Suprapubic skin (tissue), 4 donors: ENCODE results near the gene PGAP3. TPM values are rescaled to one million over a fixed set of nuclear protein-coding genes. Genes with fewer than 3 reads are reported as not detected.

ENCODE experiments used
- DNase-seq, 2 donors: peaks; one replicate each; pipeline ENCODE4 v3.0.0-alpha.2; 2019; ENCODE audit warnings: low spot score in 2 of 2
- H3K27ac ChIP-seq: fragments of 200-600 bp; sonication (generic); one replicate; pipeline ENCODE4 v1.5.1; 2019
- H3K27me3 ChIP-seq: fragments of 200-600 bp; sonication (generic); one replicate; pipeline ENCODE4 v1.5.1; 2019
- H3K36me3 ChIP-seq: fragments of 200-600 bp; sonication (generic); one replicate; pipeline ENCODE4 v1.5.1; 2019
- H3K4me1 ChIP-seq: fragments of 200-600 bp; sonication (generic); one replicate; pipeline ENCODE4 v1.5.1; 2019
- H3K4me3 ChIP-seq: fragments of 200-600 bp; sonication (generic); one replicate; pipeline ENCODE4 v1.5.1; 2019; ENCODE audit warnings: mild to moderate bottlenecking
- H3K9me3 ChIP-seq: fragments of 200-600 bp; sonication (generic); one replicate; pipeline ENCODE4 v1.5.1; 2019
- EP300 ChIP-seq: sonication (generic); formaldehyde crosslinking; IDR thresholded peaks from one replicate; pipeline ENCODE4 v1.6.1; 2017; ENCODE audit warnings: antibody characterized with exemption
- POLR2A ChIP-seq, 2 donors: fragments of 450-650 bp; IDR thresholded peaks; one replicate each; pipeline ENCODE4 v1.6.1; 2017; ENCODE audit warnings: antibody characterized with exemption in 2 of 2, mild to moderate bottlenecking in 2 of 2, moderate library complexity in 2 of 2
- POLR2AphosphoS5 ChIP-seq, 3 donors: sonication (generic); formaldehyde crosslinking; IDR thresholded peaks; one replicate each; pipeline ENCODE4 v1.6.1; 2017; ENCODE audit warnings: antibody characterized with exemption in 3 of 3
- WGBS: methylation state at CpG from one replicate; pipeline ENCODE4 v1.1.5; 2018; 5-methylcytosine and 5-hydroxymethylcytosine counted together
- total RNA-seq, 4 donors: library from RNA; depleted of rRNA; stranded (reverse); fragments of >200 nt; gene quantifications; one replicate each; pipeline ENCODE4 v1.1.0, GENCODE V29; 2016
- TF ChIP-seq, protein P1 (sequence below), 2 donors: fragments of 200-600 bp in 1 of 2; fragments of 450-650 bp in 1 of 2; sonication (generic) in 1 of 2; IDR thresholded peaks; one replicate each; pipeline ENCODE4 v1.5.1; 2016 to 2019; ENCODE audit warnings: antibody characterized with exemption in 2 of 2, mild to moderate bottlenecking in 1 of 2, moderate library complexity in 1 of 2

Gene PGAP3
- total RNA-seq, 4 donors from 2014 or later, result 25.7 to 41.5 (median 32.7) TPM

DNA sequence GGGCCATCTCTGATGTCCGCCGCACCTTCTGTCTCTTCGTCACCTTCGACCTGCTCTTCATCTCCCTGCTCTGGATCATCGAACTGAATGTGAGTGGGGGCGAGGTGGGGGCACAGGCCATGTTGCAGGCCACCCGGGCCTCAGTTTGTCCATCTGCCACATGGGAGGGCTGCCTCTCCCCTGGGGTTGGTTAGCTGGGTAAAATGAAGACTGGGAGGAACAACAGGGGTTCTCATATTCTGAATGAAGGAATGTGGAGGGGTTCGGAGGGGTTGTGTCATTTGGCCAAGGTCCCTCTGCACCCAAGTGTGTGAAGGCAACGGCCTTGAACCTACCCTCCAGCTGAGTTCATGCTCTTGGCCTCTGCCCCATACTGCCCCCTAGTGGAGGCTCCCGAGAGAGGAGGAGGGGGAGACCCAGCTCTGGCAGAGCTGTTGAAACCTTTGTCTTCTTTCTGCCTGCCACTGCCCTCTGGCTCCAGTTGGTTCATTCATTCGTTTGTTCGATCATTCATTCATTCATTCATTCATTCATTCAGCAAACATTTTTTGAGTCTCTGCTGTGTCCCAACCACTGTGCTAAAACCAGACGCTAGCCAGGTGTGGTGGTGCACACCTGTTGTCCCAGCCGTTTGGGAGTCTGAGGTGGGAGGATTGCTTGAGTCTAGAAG, 34.1 kb downstream of the PGAP3 start:
- Histone ChIP-seq H3K27ac (no peak overlapping the region), H3K36me3 (peaks cover 32% of the 10 kb centered on the region), H3K4me1 (peaks cover 25% of the 10 kb centered on the region), H3K9me3 (no peaks in the 10 kb centered on the region), H3K4me3 (no peak overlapping the region), H3K27me3 (no peaks in the 10 kb centered on the region)
- 68% methylated on average over 14 of the region's 14 CpGs for WGBS
- DNase-seq, result no peak
- no peak for TF ChIP-seq POLR2A (IDR thresholded peaks at IDR 0.05)
- TF ChIP-seq, protein P1, sequence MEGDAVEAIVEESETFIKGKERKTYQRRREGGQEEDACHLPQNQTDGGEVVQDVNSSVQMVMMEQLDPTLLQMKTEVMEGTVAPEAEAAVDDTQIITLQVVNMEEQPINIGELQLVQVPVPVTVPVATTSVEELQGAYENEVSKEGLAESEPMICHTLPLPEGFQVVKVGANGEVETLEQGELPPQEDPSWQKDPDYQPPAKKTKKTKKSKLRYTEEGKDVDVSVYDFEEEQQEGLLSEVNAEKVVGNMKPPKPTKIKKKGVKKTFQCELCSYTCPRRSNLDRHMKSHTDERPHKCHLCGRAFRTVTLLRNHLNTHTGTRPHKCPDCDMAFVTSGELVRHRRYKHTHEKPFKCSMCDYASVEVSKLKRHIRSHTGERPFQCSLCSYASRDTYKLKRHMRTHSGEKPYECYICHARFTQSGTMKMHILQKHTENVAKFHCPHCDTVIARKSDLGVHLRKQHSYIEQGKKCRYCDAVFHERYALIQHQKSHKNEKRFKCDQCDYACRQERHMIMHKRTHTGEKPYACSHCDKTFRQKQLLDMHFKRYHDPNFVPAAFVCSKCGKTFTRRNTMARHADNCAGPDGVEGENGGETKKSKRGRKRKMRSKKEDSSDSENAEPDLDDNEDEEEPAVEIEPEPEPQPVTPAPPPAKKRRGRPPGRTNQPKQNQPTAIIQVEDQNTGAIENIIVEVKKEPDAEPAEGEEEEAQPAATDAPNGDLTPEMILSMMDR (IDR thresholded peaks at IDR 0.05), result peak; percentile 61 to 79

DNA sequence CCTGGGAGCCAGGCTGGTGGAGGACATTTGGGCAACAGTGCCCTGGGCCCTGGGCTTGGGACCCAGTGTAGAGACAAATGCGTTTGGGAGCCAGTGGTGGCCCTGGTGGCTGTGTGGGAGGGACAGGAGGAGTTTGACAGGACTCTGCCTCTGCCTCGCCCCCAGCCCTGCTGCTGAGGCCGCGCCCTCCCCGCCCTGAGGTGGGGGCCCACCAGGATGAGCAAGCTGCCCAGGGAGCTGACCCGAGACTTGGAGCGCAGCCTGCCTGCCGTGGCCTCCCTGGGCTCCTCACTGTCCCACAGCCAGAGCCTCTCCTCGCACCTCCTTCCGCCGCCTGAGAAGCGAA, 34.6 kb downstream of the PGAP3 start:
- peaks cover 25% of the 10 kb centered on the region for H3K4me1 ChIP-seq
- no peak for DNase-seq
- H3K27ac ChIP-seq, result peak overlapping the region; percentile 28
- peaks cover 28% of the 10 kb centered on the region for H3K36me3 ChIP-seq
- WGBS, result 76% methylated on average over 8 of the region's 12 CpGs
- TF ChIP-seq, protein P1 (IDR thresholded peaks at IDR 0.05), result no peak
- no peak for TF ChIP-seq POLR2AphosphoS5 (IDR thresholded peaks at IDR 0.05)
- no peak for TF ChIP-seq POLR2A (IDR thresholded peaks at IDR 0.05)
- TF ChIP-seq EP300, result no peak
- H3K27me3 ChIP-seq, result no peaks in the 10 kb centered on the region
- no peaks in the 10 kb centered on the region for H3K9me3 ChIP-seq
- no peak overlapping the region for H3K4me3 ChIP-seq

DNA sequence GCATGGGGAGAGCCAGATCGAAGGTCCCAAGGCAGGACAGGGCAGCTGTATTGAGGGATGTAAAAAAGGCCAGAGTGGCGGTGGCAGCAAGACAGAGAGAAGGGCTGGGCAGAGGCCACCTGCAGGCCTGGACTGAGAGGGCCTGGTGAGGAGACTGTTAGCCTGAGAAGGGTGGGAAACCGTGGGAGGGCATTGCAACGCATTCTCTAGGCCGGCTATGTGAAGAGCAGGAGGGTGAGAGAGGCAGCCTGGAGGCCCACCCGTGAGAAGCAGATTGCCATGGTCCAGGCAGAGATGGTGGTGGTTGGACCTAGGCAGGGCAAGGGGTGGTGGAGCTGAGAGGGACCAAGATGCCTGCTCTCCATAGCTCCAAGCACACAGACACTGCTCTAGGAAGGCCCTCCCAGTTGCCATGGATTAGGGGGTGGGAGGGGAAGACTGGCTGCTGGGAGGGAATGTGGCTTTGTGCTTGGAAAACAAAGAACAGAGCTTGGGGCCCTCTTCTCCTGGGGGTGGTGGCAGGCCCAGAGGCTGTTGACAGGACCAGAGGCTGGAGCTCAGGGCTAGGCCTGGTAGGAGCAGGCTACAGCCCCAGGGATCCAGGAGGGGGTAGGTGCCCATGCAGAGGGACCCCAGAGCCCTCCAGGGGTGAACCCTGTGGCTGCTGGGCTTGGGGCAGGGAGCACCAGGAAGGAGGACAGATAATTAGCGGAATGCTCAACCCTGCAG, 35.1 kb downstream of the PGAP3 start:
- Histone ChIP-seq H3K4me3 (no peak overlapping the region), H3K27ac (peak overlapping the region; percentile 28), H3K4me1 (peaks cover 25% of the 10 kb centered on the region), H3K36me3 (peaks cover 24% of the 10 kb centered on the region), H3K9me3 (no peaks in the 10 kb centered on the region), H3K27me3 (no peaks in the 10 kb centered on the region)
- 55% methylated on average over 7 of the region's 7 CpGs for WGBS
- DNase-seq, result no peak
- no peak for TF ChIP-seq POLR2A (IDR thresholded peaks at IDR 0.05)
- TF ChIP-seq EP300, result no peak

- H3K27ac ChIP-seq, result no peak overlapping the region
- no peak for TF ChIP-seq POLR2AphosphoS5 (IDR thresholded peaks at IDR 0.05)
- no peak for TF ChIP-seq POLR2A (IDR thresholded peaks at IDR 0.05)
- TF ChIP-seq EP300, result no peak
Observed at GRCh38 chr17:39651923-39652586, 35.8 kb downstream of the PGAP3 start.

GRCh38 chr17:39650121-39650579, 37.7 kb downstream of the PGAP3 start:
- Histone ChIP-seq H3K4me1 (peaks cover 25% of the 10 kb centered on the region), H3K27me3 (no peaks in the 10 kb centered on the region), H3K36me3 (peaks cover 4% of the 10 kb centered on the region), H3K4me3 (no peak overlapping the region), H3K9me3 (no peaks in the 10 kb centered on the region), H3K27ac (no peak overlapping the region)
- no peak for DNase-seq
- WGBS, result 84% methylated on average over 11 of the region's 11 CpGs
- TF ChIP-seq POLR2A (IDR thresholded peaks at IDR 0.05) (no peak), EP300 (no peak)
- TF ChIP-seq, protein P1 (IDR thresholded peaks at IDR 0.05), result no peak

More at GRCh38 chr17:39651923-39652586, 35.8 kb downstream of the PGAP3 start:
- no peak for DNase-seq
- Histone ChIP-seq H3K27me3 (no peaks in the 10 kb centered on the region), H3K9me3 (no peaks in the 10 kb centered on the region), H3K36me3 (peaks cover 18% of the 10 kb centered on the region), H3K4me3 (no peak overlapping the region), H3K4me1 (peaks cover 25% of the 10 kb centered on the region)
- WGBS, result 61% methylated on average over 8 of the region's 8 CpGs
